ENCODE data around the gene SUPT20HL1.

Gene SUPT20HL1

DNA sequence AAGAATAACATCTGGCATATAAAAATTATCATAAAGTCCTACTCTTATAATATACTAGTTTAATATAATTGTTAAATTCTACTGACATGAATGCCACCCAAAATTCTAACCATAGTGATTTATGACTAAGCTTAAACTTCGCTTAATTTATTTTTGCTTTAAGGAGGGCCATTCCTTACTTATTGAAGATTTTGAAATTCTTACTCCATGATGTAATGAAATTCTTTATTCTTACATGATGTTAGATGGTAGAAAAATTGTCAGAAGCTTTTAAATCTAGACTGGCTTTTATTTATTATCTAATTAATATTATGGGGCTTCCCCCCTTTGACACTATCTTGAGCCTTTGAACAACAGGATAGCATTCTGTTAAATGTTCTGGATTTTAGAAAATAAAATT lies 27.1 kb upstream of the SUPT20HL1 start:
- TF ChIP-seq, protein P1, sequence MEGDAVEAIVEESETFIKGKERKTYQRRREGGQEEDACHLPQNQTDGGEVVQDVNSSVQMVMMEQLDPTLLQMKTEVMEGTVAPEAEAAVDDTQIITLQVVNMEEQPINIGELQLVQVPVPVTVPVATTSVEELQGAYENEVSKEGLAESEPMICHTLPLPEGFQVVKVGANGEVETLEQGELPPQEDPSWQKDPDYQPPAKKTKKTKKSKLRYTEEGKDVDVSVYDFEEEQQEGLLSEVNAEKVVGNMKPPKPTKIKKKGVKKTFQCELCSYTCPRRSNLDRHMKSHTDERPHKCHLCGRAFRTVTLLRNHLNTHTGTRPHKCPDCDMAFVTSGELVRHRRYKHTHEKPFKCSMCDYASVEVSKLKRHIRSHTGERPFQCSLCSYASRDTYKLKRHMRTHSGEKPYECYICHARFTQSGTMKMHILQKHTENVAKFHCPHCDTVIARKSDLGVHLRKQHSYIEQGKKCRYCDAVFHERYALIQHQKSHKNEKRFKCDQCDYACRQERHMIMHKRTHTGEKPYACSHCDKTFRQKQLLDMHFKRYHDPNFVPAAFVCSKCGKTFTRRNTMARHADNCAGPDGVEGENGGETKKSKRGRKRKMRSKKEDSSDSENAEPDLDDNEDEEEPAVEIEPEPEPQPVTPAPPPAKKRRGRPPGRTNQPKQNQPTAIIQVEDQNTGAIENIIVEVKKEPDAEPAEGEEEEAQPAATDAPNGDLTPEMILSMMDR (IDR thresholded peaks at IDR 0.05): no peak

DNA sequence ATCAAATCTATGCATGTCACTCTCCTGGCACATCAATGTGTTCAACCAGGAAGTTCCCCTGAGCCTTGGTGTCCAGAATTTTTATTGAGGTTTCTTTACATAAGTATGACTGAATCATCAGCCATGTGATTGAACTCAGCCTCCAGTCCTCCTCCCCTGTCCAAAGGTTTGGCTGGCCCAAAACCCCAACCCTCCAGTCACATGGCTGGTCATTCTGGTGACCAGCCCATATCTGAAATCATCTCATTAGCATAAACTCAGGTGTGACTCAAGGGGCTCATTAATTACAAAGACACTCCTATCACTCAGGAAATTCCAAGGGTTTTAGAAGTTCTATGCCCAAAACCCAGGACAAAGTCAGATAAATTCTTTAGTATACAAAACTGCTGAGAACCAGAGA lies 26.0 kb upstream of the SUPT20HL1 start:
- TF ChIP-seq, protein P1 (IDR thresholded peaks at IDR 0.05): no peak

DNA sequence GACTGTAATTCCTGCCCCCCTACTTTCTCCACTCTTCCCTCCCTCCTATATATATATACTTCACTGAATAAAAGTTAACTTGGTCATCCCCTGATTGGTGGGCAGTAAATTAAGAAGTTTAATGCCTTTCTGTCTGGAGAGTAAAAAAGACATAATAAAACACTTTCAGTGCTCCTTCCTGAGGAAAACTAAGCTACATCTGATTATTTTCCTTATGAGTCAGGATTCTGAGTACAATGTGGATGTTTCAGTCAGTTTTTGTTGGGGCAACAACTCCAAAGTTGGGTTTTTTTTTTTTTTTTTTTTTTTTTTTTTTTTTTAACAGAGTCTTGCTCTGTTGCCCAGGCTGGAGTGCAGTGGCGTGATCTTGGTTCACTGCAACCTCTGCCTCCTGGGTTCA lies 24.6 kb upstream of the SUPT20HL1 start:
- TF ChIP-seq, protein P1 (IDR thresholded peaks at IDR 0.05): no peak

DNA sequence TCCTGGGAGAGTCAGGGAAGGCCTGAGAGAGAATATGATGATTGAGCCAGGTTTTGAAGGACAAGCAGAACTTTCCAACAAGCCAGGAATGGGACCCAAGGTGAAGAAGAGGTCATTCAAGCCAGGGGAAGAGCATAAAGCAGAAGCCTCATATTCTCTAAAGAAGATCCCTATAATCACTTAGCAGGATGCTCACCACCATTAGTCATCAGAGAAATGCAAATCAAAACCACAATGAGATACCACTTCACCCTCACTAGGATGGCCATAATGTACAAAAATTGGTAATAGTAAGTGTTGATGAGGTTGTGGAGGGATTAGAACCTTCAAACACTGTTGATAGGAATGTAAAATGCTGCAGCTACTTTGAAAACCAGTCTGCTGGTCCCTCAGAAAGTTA lies 20.5 kb upstream of the SUPT20HL1 start:
- TF ChIP-seq, protein P1 (IDR thresholded peaks at IDR 0.05): no peak

DNA sequence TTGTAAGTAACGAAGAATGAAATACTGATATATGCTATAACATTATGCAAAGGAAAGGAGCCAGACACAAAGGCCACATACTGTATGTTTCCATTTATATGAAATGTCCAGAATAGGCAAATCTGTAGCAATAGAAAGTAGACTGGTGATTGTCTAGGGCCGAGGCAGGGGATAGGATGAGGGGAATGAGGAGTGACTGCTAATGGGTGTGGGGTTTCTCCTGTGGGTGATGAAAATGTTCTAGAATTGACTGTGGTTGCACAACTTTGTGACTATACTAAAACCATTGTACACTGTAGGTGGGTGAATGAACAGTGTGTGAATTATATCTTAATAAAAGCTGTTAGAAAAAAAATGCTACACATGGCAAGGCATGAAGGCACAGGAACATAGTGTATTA lies 19.9 kb upstream of the SUPT20HL1 start:
- TF ChIP-seq, protein P1 (IDR thresholded peaks at IDR 0.05): no peak

DNA sequence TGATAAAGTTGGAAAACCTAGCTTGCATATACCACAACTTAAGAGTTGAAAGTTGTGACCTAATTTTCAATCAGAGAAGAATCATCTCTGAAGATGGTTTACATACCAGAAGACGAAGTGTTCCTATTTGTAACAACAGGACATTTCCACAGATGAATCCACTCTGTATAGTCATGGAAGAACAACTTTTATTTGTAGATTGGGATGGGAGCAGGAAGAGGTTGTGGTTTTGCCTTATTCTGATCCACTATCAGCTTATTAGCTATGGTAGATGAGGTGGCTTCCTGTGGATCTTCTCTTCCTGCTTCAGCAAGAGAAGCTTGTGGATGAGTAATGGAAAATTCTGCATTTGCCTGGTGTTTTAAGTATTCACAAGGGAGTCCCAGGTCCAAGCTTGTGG lies 18.6 kb upstream of the SUPT20HL1 start:
- TF ChIP-seq, protein P1 (IDR thresholded peaks at IDR 0.05): no peak

DNA sequence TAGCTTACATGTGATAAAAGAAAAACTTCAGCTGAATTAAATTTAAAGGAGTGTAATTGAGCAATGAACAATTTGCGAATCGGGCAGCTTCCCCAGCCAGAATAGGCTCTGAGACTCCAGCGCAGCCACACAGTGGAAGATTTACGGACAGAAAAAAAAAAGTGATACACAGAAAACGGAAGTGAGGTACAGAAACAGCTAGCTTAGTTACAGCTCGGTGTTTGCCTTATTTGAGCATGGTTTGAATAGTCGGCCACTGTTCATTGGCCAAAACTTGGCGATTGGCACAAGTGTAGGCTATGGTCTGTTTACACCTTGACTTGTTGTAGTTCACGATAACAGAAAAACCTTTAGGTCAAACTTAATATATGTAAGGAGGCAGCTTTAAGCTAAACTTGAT lies 16.7 kb upstream of the SUPT20HL1 start:
- TF ChIP-seq, protein P1 (IDR thresholded peaks at IDR 0.05): no peak

DNA sequence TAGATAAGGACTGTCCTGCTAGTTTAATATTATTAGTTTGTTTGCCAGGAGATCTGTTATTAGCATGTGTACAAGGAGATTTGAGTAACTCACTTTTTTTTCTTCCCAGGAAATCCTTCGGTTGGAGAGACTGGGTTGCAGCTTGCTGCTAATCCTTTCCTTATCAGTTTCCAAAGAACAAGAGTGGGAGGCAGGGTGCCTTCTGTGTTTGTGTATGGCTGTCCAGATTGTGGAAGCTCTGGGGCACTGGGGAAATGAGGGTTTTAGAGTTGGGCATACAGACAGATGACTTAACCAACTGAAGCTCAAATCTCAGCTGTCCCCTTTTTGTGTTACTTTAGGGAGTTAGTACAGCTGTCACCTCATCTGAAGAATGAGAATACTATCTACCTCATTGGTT lies 12.6 kb upstream of the SUPT20HL1 start:
- TF ChIP-seq, protein P1 (IDR thresholded peaks at IDR 0.05): no peak
